ENCODE data around the gene ZNF276.
A peak's percentile ranks its signal among the peaks of the same experiment; 100 is the strongest.
"Not testable (repeated sequence)": the region's sequence is repeated elsewhere in the genome, so short reads cannot be mapped to it uniquely, and the experiment has no call there.

Gene ZNF276

GRCh38 chr16:89720813-89721545, at the start of gene ZNF276, which contains the start of gene VPS9D1:
ZNF276 (plus strand) TSS chr16:89721537; CDS start chr16:89721641, 104 bp downstream.
VPS9D1 (minus strand) TSS chr16:89720898; CDS start chr16:89720861, 37 bp downstream.
- DNase-seq: peak; percentile 71

- DNase-seq: not testable (repeated sequence)
Observed at GRCh38 chr16:89671565-89671964, 49.8 kb upstream of the ZNF276 start.

GRCh38 chr16:89672177-89672941, 49.0 kb upstream of the ZNF276 start:
- no peak for DNase-seq

- DNase-seq: no peak
Observed at GRCh38 chr16:89678258-89678657, 43.1 kb upstream of the ZNF276 start.

GRCh38 chr16:89685916-89686315, 35.4 kb upstream of the ZNF276 start:
- DNase-seq: no peak

GRCh38 chr16:89686520-89687091, 34.7 kb upstream of the ZNF276 start, which contains the start of gene CDK10:
CDK10 (plus strand) TSS chr16:89686689; CDS start chr16:89686711, 22 bp downstream.
- peak; percentile 90 for DNase-seq

- DNase-seq: no peak
Observed at GRCh38 chr16:89687092-89687940, 34.0 kb upstream of the ZNF276 start.

- no peak for DNase-seq
Observed at GRCh38 chr16:89688395-89688794, 32.9 kb upstream of the ZNF276 start.

- DNase-seq: no peak
Observed at GRCh38 chr16:89689142-89689541, 32.2 kb upstream of the ZNF276 start.

GRCh38 chr16:89689621-89690020, 31.7 kb upstream of the ZNF276 start:
- not testable (repeated sequence) for DNase-seq

- no peak for DNase-seq
Observed at GRCh38 chr16:89690392-89690901, 30.9 kb upstream of the ZNF276 start.

GRCh38 chr16:89691231-89691985, 29.9 kb upstream of the ZNF276 start:
- no peak for DNase-seq

- no peak for DNase-seq
Observed at GRCh38 chr16:89691986-89692569, 29.3 kb upstream of the ZNF276 start.

- no peak for DNase-seq
Observed at GRCh38 chr16:89693289-89693731, 28.0 kb upstream of the ZNF276 start.

GRCh38 chr16:89693931-89694783, 27.2 kb upstream of the ZNF276 start:
- DNase-seq: no peak

- DNase-seq: not testable (repeated sequence)
Observed at GRCh38 chr16:89694784-89695085, 26.6 kb upstream of the ZNF276 start.

GRCh38 chr16:89695086-89695874, 26.1 kb upstream of the ZNF276 start:
- no peak for DNase-seq

- DNase-seq: no peak
Observed at GRCh38 chr16:89695875-89696669, 25.3 kb upstream of the ZNF276 start.
